HepG2 (cell line): ENCODE data around the gene SIAH3.

Experiments used
- CCAR2 ChIP-seq: fragments of 200-400 bp; formaldehyde crosslinking; optimal IDR thresholded peaks from 2 replicates; pipeline ENCODE3; 2018; ENCODE audit warnings: low read depth, mild to moderate bottlenecking, low read length, moderate library complexity
- HMGXB4 ChIP-seq, 2 experiments: sonication (generic) in 1 of 2; formaldehyde crosslinking in 1 of 2; IDR thresholded peaks; 2 replicates each; pipeline versions ENCODE4 v1.4.0 to v1.6.1; 2018 to 2020; ENCODE audit warnings: missing genetic modification reagents in 2 of 2, borderline replicate concordance in 1 of 2, low read depth in 1 of 2, mild to moderate bottlenecking in 1 of 2, missing biosample characterization in 1 of 2
- KAT2B ChIP-seq: fragments of 150-350 bp; IDR thresholded peaks from 2 replicates; pipeline ENCODE4 v1.6.1; 2014; ENCODE audit warnings: low read depth, low read length, borderline replicate concordance
- MEIS1 ChIP-seq: sonication (generic); formaldehyde crosslinking; IDR thresholded peaks from 2 replicates; pipeline ENCODE4 v1.9.0; 2021; ENCODE audit warnings: mild to moderate bottlenecking, missing genetic modification reagents, moderate library complexity, borderline replicate concordance
- POLR2A ChIP-seq, 2 experiments: IDR thresholded peaks; 2 replicates each; pipeline ENCODE4 v1.6.1; 2011; ENCODE audit warnings: low read depth in 2 of 2, low read length in 2 of 2, mild to moderate bottlenecking in 1 of 2, moderate library complexity in 1 of 2; ENCODE audit not compliant: insufficient read depth in 1 of 2
- POLR2AphosphoS5 ChIP-seq: IDR thresholded peaks from 2 replicates; pipeline ENCODE4 v1.6.1; 2012; ENCODE audit warnings: low read depth, low read length
- XBP1 ChIP-seq: sonication (generic); formaldehyde crosslinking; IDR thresholded peaks from 2 replicates; pipeline ENCODE4 v1.5.0; 2020; ENCODE audit warnings: missing genetic modification reagents
- ZBTB40 ChIP-seq, 2 experiments: fragments of 450-650 bp in 1 of 2; sonication (generic) in 1 of 2; formaldehyde crosslinking in 1 of 2; IDR thresholded peaks; 2 replicates each; pipeline versions ENCODE4 v1.6.1 to v1.8.0; 2016 to 2022; ENCODE audit warnings: antibody characterized with exemption in 1 of 2, mild to moderate bottlenecking in 1 of 2, missing genetic modification reagents in 1 of 2
- TF ChIP-seq, protein P1 (sequence below): sonication (generic); formaldehyde crosslinking; IDR thresholded peaks from 2 replicates; pipeline ENCODE4 v1.5.0; 2020; ENCODE audit warnings: mild to moderate bottlenecking, missing genetic modification reagents, moderate library complexity

DNA sequence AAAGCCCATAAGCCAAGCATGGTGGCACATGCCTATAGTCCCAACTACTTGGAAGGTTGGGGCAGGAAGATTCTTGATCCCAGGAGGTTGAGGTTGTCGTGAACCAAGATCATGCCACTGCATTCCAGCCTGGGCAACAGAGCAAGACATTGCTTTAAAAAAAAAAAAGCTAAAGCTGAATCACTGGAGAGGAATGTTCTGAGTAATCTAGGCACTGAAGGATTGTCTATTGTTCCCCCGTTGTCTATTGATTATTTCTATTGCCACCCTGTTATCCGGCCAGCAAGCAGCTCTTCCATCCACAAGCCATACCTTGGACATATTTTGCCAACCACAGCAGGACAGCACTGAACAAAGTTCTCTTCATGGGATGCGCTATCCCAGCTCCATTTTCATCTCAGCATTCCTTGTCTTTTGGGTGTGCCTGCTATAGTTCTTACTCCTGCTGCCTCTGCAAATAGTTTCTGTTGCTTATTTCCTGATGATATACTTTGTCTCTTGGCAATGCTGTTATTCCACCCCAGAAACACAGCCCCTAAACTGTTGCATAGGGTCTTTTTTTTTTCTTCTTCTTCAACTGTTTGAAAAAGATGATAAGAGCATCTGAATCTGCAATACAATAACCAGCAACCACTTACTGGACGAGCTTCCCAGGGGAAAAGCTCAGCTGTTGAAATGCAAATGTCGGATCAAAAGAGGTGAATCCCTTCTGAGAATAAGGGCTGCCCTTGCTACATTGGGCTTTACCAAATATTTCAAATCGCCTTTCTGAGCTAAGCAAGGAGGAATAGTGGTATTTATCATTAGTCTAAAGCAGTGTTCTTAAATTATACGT, 22.2 kb upstream of the SIAH3 start:
- TF ChIP-seq KAT2B (no peak), HMGXB4 (CRISPR knock-in tag; IDR thresholded peaks at IDR 0.05; ENCODE audit: borderline replicate concordance in 1 of 2, low read depth in 1 of 2) (no peak), XBP1 (CRISPR knock-in tag) (no peak), ZBTB40 (IDR thresholded peaks at IDR 0.05) (no peak), ZBTB40 (CRISPR knock-in tag; IDR thresholded peaks at IDR 0.05) (no peak), CCAR2 (no peak), POLR2A (IDR thresholded peaks at IDR 0.05; ENCODE audit: insufficient read depth in 1 of 2, low read depth in 2 of 2, low read length in 2 of 2) (no peak), MEIS1 (no peak), POLR2AphosphoS5 (no peak)
- TF ChIP-seq, protein P1, sequence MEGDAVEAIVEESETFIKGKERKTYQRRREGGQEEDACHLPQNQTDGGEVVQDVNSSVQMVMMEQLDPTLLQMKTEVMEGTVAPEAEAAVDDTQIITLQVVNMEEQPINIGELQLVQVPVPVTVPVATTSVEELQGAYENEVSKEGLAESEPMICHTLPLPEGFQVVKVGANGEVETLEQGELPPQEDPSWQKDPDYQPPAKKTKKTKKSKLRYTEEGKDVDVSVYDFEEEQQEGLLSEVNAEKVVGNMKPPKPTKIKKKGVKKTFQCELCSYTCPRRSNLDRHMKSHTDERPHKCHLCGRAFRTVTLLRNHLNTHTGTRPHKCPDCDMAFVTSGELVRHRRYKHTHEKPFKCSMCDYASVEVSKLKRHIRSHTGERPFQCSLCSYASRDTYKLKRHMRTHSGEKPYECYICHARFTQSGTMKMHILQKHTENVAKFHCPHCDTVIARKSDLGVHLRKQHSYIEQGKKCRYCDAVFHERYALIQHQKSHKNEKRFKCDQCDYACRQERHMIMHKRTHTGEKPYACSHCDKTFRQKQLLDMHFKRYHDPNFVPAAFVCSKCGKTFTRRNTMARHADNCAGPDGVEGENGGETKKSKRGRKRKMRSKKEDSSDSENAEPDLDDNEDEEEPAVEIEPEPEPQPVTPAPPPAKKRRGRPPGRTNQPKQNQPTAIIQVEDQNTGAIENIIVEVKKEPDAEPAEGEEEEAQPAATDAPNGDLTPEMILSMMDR (CRISPR knock-in tag), result no peak
